ENCODE measurements around the gene PES1.

- no peak for TF ChIP-seq CTCF (IDR thresholded peaks at IDR 0.05; ENCODE audit: insufficient read depth, low read length, poor library complexity, severe bottlenecking)
- TF ChIP-seq EZH2phosphoT487 (conservative IDR thresholded peaks at IDR 0.05; ENCODE audit: low read length) = no peak
These were observed 37.7 kb downstream of the PES1 start for GRCh38 chr22:30553971-30554370.

Data from SU-DHL-6 (cell line).